ENCODE measurements around the gene SPOPL. TPM values are rescaled to one million over a fixed set of nuclear protein-coding genes. Genes with fewer than 3 reads are reported as not detected.

Gene SPOPL
- total and polyA plus RNA-seq, 9 of the 15 experiments (the other 6 are each of a cell fraction or from before 2014, with no cell fraction given), result 0.53 to 6.1 (median 4.1) TPM

DNA sequence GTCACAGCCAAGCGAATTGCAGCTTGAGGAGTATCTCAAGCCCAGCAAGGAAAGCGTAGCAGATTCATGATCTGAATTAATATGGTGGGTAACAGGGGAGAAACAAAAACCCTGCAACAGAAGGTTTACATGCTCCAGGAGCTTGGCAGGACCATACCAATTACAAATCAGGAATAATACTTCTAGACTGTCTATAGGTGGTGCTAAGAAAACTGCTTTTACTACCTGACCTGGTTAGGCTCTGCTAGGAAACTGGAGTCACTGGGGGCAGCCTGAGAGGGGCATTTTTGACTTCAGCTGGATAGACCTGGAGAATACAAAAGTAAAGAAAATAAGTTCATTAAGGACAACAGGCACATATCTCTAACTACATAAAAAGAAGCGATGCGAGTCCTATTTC, 24.6 kb upstream of the SPOPL start:
- H3K9me1 ChIP-seq (ENCODE audit: control insufficient read depth, insufficient read depth, low read length), result no peaks in the 10 kb centered on the region
- WGBS (ENCODE audit: insufficient coverage, low coverage, missing lambda C conversion rate), result 70% methylated on average over 4 of the region's 4 CpGs
- POLR2A ChIA-PET, result interaction anchor here (1.0 kb wide), 1 partner anchor 42 kb away, joined by 4 read pairs; no protein-coding TSS in a partner anchor
- H3K79me2 ChIP-seq (ENCODE audit: control insufficient read depth, insufficient read depth, low read length), result no peaks in the 10 kb centered on the region
- no peak overlapping the region for H3K4me2 ChIP-seq (ENCODE audit: insufficient read depth, low read length)
- DNase-seq (ENCODE audit: extremely low read depth in 1 of 4, low spot score in 3 of 4), result no peak
- peaks cover 6 to 19% of the 10 kb centered on the region in 2 experiments for H3K4me1 ChIP-seq (replicated peaks in 1 of 2; ENCODE audit: control insufficient read depth in 2 of 2, insufficient read depth in 2 of 2, low read length in 2 of 2)
- H3K4me3 ChIP-seq, result no peak overlapping the region
- no peak overlapping the region for H3K9ac ChIP-seq (ENCODE audit: insufficient read depth in 1 of 2, low read depth in 2 of 2, low read length in 2 of 2)
- FAIRE-seq, result no peak
- H3K27ac ChIP-seq (ENCODE audit: extremely low read depth, low read depth, low read length), result no peak overlapping the region
- CTCF ChIA-PET (ENCODE audit: low intra/inter-chr PET ratio), result no interaction called here
- no peak overlapping the region for H2AFZ ChIP-seq (ENCODE audit: low read depth, low read length)
- BruUV-seq (replicated peaks), result no TSS peak
- TF ChIP-seq RAD21 (CRISPR knock-in tag; conservative IDR thresholded peaks at IDR 0.05 in 1 of 2, IDR thresholded peaks at IDR 0.05 in 1 of 2) (peak in 1 of 2 experiments; percentile 41; a peak in 2 of 4 replicates), MBD2 (IDR thresholded peaks at IDR 0.05; ENCODE audit: borderline replicate concordance, low read depth) (no peak)
- TF ChIP-seq, protein P1, sequence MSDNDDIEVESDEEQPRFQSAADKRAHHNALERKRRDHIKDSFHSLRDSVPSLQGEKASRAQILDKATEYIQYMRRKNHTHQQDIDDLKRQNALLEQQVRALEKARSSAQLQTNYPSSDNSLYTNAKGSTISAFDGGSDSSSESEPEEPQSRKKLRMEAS (CRISPR knock-in tag; IDR thresholded peaks at IDR 0.05), result no peak
- TF ChIP-seq, protein P2, sequence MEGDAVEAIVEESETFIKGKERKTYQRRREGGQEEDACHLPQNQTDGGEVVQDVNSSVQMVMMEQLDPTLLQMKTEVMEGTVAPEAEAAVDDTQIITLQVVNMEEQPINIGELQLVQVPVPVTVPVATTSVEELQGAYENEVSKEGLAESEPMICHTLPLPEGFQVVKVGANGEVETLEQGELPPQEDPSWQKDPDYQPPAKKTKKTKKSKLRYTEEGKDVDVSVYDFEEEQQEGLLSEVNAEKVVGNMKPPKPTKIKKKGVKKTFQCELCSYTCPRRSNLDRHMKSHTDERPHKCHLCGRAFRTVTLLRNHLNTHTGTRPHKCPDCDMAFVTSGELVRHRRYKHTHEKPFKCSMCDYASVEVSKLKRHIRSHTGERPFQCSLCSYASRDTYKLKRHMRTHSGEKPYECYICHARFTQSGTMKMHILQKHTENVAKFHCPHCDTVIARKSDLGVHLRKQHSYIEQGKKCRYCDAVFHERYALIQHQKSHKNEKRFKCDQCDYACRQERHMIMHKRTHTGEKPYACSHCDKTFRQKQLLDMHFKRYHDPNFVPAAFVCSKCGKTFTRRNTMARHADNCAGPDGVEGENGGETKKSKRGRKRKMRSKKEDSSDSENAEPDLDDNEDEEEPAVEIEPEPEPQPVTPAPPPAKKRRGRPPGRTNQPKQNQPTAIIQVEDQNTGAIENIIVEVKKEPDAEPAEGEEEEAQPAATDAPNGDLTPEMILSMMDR (IDR thresholded peaks at IDR 0.05 in 2 of 3, conservative IDR thresholded peaks at IDR 0.05 in 1 of 3; ENCODE audit: insufficient read depth in 2 of 3, low read depth in 1 of 3, low read length in 3 of 3), result peak in 1 of 3 experiments; percentile 38; a peak in 2 of 6 replicates
- ATAC-seq, result peak; percentile 81
- intact Hi-C loops (cut with micrococcal nuclease) (loop anchor here (10.0 kb wide), 4 partner anchors 178 to 348 kb away; partner anchors contain the start of gene NXPH2), in situ Hi-C loops (cut with MboI) (no loop called here)
- no peaks in the 10 kb centered on the region for H3K36me3 ChIP-seq (ENCODE audit: control insufficient read depth, insufficient read depth, low read length)
- no peaks in the 10 kb centered on the region for H3K27me3 ChIP-seq (ENCODE audit: control insufficient read depth in 2 of 2, insufficient read depth in 2 of 2, low read length in 2 of 2)
- no peaks in the 10 kb centered on the region for H4K20me1 ChIP-seq (replicated peaks; ENCODE audit: control insufficient read depth, insufficient read depth, low read length)
- no peaks in the 10 kb centered on the region; the same call in 1 of the 2 replicates for H3K9me3 ChIP-seq (replicated peaks; ENCODE audit: control insufficient read depth, insufficient read depth, low read depth, low read length)
